ENCODE data around the gene ASIP. TPM values are rescaled to one million over a fixed set of nuclear protein-coding genes. Genes with fewer than 3 reads are reported as not detected.

ASIP gene
- total RNA-seq, 1 donor from 2014 or later = not detected

- Mint-ChIP-seq H3K36me3 (ENCODE audit: insufficient read depth) (peaks cover 6% of the 10 kb centered on the region), H3K27ac (no peak overlapping the region), H3K4me1 (ENCODE audit: low read depth) (peaks cover 5% of the 10 kb centered on the region), H3K9me3 (ENCODE audit: low read depth) (no peaks in the 10 kb centered on the region), H3K4me3 (ENCODE audit: low read depth) (no peak overlapping the region), H3K27me3 (peaks cover 3% of the 10 kb centered on the region)
- DNase-seq (ENCODE audit: low spot score, unreplicated experiment) = no peak
- TF ChIP-seq CTCF (IDR thresholded peaks at IDR 0.05; ENCODE audit: unreplicated experiment) = no peak
These were observed 22.9 kb downstream of the ASIP start for GRCh38 chr20:34264141-34264540.

- DNase-seq (ENCODE audit: low spot score, unreplicated experiment) = no peak
- no peak for TF ChIP-seq CTCF (IDR thresholded peaks at IDR 0.05; ENCODE audit: unreplicated experiment)
- no peaks in the 10 kb centered on the region for H3K9me3 Mint-ChIP-seq (ENCODE audit: low read depth)
- peaks cover 13% of the 10 kb centered on the region for H3K27me3 Mint-ChIP-seq
- H3K4me3 Mint-ChIP-seq (ENCODE audit: low read depth) = no peak overlapping the region
- no peak overlapping the region for H3K27ac Mint-ChIP-seq
- H3K4me1 Mint-ChIP-seq (ENCODE audit: low read depth) = peaks cover 8% of the 10 kb centered on the region
- H3K36me3 Mint-ChIP-seq (ENCODE audit: insufficient read depth) = peaks cover 12% of the 10 kb centered on the region
These were observed 26.9 kb downstream of the ASIP start for GRCh38 chr20:34268145-34268544.

GRCh38 chr20:34268851-34269636 is 27.8 kb downstream of the ASIP start:
- no peak for TF ChIP-seq CTCF (IDR thresholded peaks at IDR 0.05; ENCODE audit: unreplicated experiment)
- Mint-ChIP-seq H3K4me3 (ENCODE audit: low read depth) (peak overlapping the region; percentile 65), H3K27ac (peak overlapping the region; percentile 47), H3K27me3 (peaks cover 13% of the 10 kb centered on the region), H3K9me3 (ENCODE audit: low read depth) (no peaks in the 10 kb centered on the region), H3K36me3 (ENCODE audit: insufficient read depth) (peaks cover 21% of the 10 kb centered on the region), H3K4me1 (ENCODE audit: low read depth) (peaks cover 13% of the 10 kb centered on the region)
- peak; percentile 24 for DNase-seq (ENCODE audit: low spot score, unreplicated experiment)

- H3K4me1 Mint-ChIP-seq (ENCODE audit: low read depth) = peaks cover 13% of the 10 kb centered on the region
- H3K27ac Mint-ChIP-seq = no peak overlapping the region
- peaks cover 13% of the 10 kb centered on the region for H3K27me3 Mint-ChIP-seq
- H3K9me3 Mint-ChIP-seq (ENCODE audit: low read depth) = no peaks in the 10 kb centered on the region
- H3K36me3 Mint-ChIP-seq (ENCODE audit: insufficient read depth) = peaks cover 25% of the 10 kb centered on the region
- no peak overlapping the region for H3K4me3 Mint-ChIP-seq (ENCODE audit: low read depth)
- no peak for TF ChIP-seq CTCF (IDR thresholded peaks at IDR 0.05; ENCODE audit: unreplicated experiment)
- DNase-seq (ENCODE audit: low spot score, unreplicated experiment) = no peak
These were observed 28.9 kb downstream of the ASIP start for GRCh38 chr20:34269996-34270627.

GRCh38 chr20:34271956-34272355 is 30.7 kb downstream of the ASIP start:
- Mint-ChIP-seq H3K36me3 (ENCODE audit: insufficient read depth) (peaks cover 29% of the 10 kb centered on the region), H3K4me3 (ENCODE audit: low read depth) (no peak overlapping the region), H3K27ac (no peak overlapping the region), H3K27me3 (peaks cover 13% of the 10 kb centered on the region), H3K4me1 (ENCODE audit: low read depth) (peaks cover 13% of the 10 kb centered on the region), H3K9me3 (ENCODE audit: low read depth) (no peaks in the 10 kb centered on the region)
- DNase-seq (ENCODE audit: low spot score, unreplicated experiment) = no peak
- no peak for TF ChIP-seq CTCF (IDR thresholded peaks at IDR 0.05; ENCODE audit: unreplicated experiment)

Measured in progenitor cell of endocrine pancreas (in vitro differentiated cells).